Ovary (tissue), 3 donors: ENCODE data around the gene GPATCH4.

ENCODE experiments used
- EP300 ChIP-seq: sonication (generic); formaldehyde crosslinking; IDR thresholded peaks from one replicate; pipeline ENCODE4 v1.6.1; 2017; ENCODE audit warnings: antibody characterized with exemption
- POLR2A ChIP-seq: fragments of 450-650 bp; IDR thresholded peaks from one replicate; pipeline ENCODE4 v1.6.1; 2017; ENCODE audit warnings: antibody characterized with exemption, mild to moderate bottlenecking, moderate library complexity
- TF ChIP-seq, protein P1 (sequence below), 3 donors: fragments of 450-650 bp in 2 of 3; fragments of 200-600 bp in 1 of 3; IDR thresholded peaks; one replicate each; pipeline versions ENCODE4 v1.5.1 to v1.8.0; 2016 to 2022; ENCODE audit warnings: antibody characterized with exemption in 3 of 3, mild to moderate bottlenecking in 1 of 3
- donor health status: DM: no; HTN: no; CAD: no.

- TF ChIP-seq, protein P1, sequence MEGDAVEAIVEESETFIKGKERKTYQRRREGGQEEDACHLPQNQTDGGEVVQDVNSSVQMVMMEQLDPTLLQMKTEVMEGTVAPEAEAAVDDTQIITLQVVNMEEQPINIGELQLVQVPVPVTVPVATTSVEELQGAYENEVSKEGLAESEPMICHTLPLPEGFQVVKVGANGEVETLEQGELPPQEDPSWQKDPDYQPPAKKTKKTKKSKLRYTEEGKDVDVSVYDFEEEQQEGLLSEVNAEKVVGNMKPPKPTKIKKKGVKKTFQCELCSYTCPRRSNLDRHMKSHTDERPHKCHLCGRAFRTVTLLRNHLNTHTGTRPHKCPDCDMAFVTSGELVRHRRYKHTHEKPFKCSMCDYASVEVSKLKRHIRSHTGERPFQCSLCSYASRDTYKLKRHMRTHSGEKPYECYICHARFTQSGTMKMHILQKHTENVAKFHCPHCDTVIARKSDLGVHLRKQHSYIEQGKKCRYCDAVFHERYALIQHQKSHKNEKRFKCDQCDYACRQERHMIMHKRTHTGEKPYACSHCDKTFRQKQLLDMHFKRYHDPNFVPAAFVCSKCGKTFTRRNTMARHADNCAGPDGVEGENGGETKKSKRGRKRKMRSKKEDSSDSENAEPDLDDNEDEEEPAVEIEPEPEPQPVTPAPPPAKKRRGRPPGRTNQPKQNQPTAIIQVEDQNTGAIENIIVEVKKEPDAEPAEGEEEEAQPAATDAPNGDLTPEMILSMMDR (IDR thresholded peaks at IDR 0.05): no peak
- no peak for TF ChIP-seq POLR2A
- no peak for TF ChIP-seq EP300
Observed at GRCh38 chr1:156550346-156550745, 50.9 kb downstream of the GPATCH4 start.
